ENCODE measurements around the gene PSMA7. TPM values are rescaled to one million over a fixed set of nuclear protein-coding genes. Genes with fewer than 3 reads are reported as not detected.

Gene PSMA7
- total and polyA plus RNA-seq, 4 donors = 109 to 342 (median 196) TPM

DNA sequence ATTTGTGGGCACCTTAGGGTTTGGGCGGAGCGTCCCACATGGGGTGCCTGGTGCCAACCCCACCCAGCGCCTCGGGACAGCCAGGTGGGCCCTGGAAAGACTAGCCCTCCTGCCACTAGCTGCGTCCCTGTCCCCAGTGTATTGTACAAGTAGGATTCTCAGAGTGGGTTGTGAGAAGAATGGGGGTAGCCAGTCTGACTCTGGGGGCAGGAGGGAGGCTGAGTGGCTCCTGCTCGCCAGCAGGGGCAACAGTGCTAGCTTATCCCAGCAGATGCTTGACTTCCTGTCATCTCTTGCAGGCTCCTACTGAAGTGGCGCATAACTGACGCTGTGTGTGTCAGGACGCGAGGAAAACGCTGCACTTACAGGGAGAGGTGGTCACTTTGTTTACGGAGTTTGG, 9.3 kb downstream of the PSMA7 start:
- Histone ChIP-seq H3K36me3 (ENCODE audit: control insufficient read depth in 4 of 4, insufficient read depth in 3 of 4, low read depth in 1 of 4, low read length in 3 of 4) (peaks cover 19 to 78% (median 56%) of the 10 kb centered on the region in 4 donors), H3K27me3 (ENCODE audit: control insufficient read depth in 4 of 4, insufficient read depth in 4 of 4, low read length in 3 of 4) (no peaks in the 10 kb centered on the region), H3K4me1 (ENCODE audit: control insufficient read depth in 4 of 4, insufficient read depth in 4 of 4, low read length in 3 of 4) (peaks cover 4 to 20% (median 14%) of the 10 kb centered on the region in 4 donors), H3K9ac (ENCODE audit: low read depth in 1 of 2, low read length in 2 of 2) (no peak overlapping the region), H3K27ac (ENCODE audit: low read depth in 1 of 2, low read length in 2 of 2) (peak overlapping the region in 1 of 2 donors; percentile 20), H3K4me3 (ENCODE audit: low read depth in 1 of 3, low read length in 3 of 3) (no peak overlapping the region), H3K9me3 (ENCODE audit: control insufficient read depth in 4 of 4, low read length in 3 of 4) (no peaks in the 10 kb centered on the region)
- 93% methylated on average over 12 of the region's 12 CpGs for WGBS
- DNase-seq (ENCODE audit: low spot score) = no peak
- TF ChIP-seq RAD21 (IDR thresholded peaks at IDR 0.05) (no peak), SP1 (IDR thresholded peaks at IDR 0.05) (no peak), NR2F2 (IDR thresholded peaks at IDR 0.05) (no peak), YY1 (IDR thresholded peaks at IDR 0.05) (no peak), FOXA2 (IDR thresholded peaks at IDR 0.05) (no peak), RXRA (IDR thresholded peaks at IDR 0.05) (no peak), HNF4G (IDR thresholded peaks at IDR 0.05) (no peak), GABPA (IDR thresholded peaks at IDR 0.05 in 1 of 2, conservative IDR thresholded peaks at IDR 0.05 in 1 of 2) (no peak)
- TF ChIP-seq, protein P1, sequence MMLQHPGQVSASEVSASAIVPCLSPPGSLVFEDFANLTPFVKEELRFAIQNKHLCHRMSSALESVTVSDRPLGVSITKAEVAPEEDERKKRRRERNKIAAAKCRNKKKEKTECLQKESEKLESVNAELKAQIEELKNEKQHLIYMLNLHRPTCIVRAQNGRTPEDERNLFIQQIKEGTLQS (IDR thresholded peaks at IDR 0.05) = no peak
- TF ChIP-seq, protein P2, sequence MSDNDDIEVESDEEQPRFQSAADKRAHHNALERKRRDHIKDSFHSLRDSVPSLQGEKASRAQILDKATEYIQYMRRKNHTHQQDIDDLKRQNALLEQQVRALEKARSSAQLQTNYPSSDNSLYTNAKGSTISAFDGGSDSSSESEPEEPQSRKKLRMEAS (IDR thresholded peaks at IDR 0.05) = no peak

DNA sequence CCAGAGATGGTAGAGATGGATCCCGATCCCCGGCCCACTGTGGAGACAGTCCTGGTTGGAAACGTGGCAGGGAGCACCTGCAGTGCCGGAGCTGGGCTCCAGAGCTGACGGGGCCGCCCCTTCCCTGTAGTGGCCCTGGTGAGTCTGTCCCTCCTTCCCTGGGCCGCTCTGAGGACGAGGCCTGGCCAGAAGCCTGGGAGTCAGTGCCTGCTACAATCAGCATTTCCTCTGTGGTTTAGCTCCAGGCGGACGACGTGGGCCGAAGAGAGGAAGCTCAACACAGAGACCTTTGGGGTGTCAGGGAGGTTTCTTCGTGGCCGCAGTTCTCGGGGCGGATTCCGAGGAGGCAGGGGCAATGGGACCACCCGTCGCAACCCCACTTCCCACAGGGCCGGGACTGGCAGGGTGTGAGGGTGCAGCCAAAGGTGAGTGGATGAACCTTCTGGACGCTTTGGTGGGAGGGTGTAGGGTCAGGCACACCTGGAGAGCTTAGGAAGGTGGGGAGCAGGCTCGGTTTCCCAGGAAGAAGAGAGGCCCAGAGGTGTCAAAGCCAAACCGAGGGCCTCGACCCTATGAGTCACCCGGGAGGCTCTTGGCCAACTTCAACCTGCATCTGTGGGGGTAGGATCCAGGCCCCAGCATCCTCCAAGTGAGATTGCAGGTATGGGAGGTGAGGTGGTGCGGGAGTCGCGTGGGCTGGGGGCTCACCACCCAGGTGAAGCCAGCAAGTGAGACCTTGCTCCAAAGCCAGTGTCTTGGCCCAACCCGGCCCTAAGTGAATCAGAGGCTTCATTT, 9.9 kb downstream of the PSMA7 start:
- Histone ChIP-seq H3K9ac (ENCODE audit: low read depth in 1 of 2, low read length in 2 of 2) (no peak overlapping the region), H3K36me3 (ENCODE audit: control insufficient read depth in 4 of 4, insufficient read depth in 3 of 4, low read depth in 1 of 4, low read length in 3 of 4) (peaks cover 19 to 78% (median 56%) of the 10 kb centered on the region in 4 donors), H3K9me3 (ENCODE audit: control insufficient read depth in 4 of 4, low read length in 3 of 4) (no peaks in the 10 kb centered on the region), H3K4me1 (ENCODE audit: control insufficient read depth in 4 of 4, insufficient read depth in 4 of 4, low read length in 3 of 4) (peaks cover 4 to 20% (median 14%) of the 10 kb centered on the region in 4 donors), H3K4me3 (ENCODE audit: low read depth in 1 of 3, low read length in 3 of 3) (no peak overlapping the region), H3K27me3 (ENCODE audit: control insufficient read depth in 4 of 4, insufficient read depth in 4 of 4, low read length in 3 of 4) (no peaks in the 10 kb centered on the region), H3K27ac (ENCODE audit: low read depth in 1 of 2, low read length in 2 of 2) (peak overlapping the region in 1 of 2 donors; percentile 26)
- TF ChIP-seq FOXA2 (IDR thresholded peaks at IDR 0.05) (no peak), EGR1 (IDR thresholded peaks at IDR 0.05; ENCODE audit: low read depth in 2 of 2) (no peak), TAF1 (conservative IDR thresholded peaks at IDR 0.05) (no peak), SP1 (IDR thresholded peaks at IDR 0.05) (no peak), FOXA1 (IDR thresholded peaks at IDR 0.05) (no peak), JUND (IDR thresholded peaks at IDR 0.05) (no peak), NR2F2 (IDR thresholded peaks at IDR 0.05) (no peak), GABPA (IDR thresholded peaks at IDR 0.05 in 1 of 2, conservative IDR thresholded peaks at IDR 0.05 in 1 of 2) (no peak), YY1 (IDR thresholded peaks at IDR 0.05) (no peak), RXRA (IDR thresholded peaks at IDR 0.05) (no peak), HNF4A (conservative IDR thresholded peaks at IDR 0.05) (no peak), HNF4G (IDR thresholded peaks at IDR 0.05) (no peak), RAD21 (IDR thresholded peaks at IDR 0.05) (no peak)
- TF ChIP-seq, protein P2 (IDR thresholded peaks at IDR 0.05) = no peak
- TF ChIP-seq, protein P3, sequence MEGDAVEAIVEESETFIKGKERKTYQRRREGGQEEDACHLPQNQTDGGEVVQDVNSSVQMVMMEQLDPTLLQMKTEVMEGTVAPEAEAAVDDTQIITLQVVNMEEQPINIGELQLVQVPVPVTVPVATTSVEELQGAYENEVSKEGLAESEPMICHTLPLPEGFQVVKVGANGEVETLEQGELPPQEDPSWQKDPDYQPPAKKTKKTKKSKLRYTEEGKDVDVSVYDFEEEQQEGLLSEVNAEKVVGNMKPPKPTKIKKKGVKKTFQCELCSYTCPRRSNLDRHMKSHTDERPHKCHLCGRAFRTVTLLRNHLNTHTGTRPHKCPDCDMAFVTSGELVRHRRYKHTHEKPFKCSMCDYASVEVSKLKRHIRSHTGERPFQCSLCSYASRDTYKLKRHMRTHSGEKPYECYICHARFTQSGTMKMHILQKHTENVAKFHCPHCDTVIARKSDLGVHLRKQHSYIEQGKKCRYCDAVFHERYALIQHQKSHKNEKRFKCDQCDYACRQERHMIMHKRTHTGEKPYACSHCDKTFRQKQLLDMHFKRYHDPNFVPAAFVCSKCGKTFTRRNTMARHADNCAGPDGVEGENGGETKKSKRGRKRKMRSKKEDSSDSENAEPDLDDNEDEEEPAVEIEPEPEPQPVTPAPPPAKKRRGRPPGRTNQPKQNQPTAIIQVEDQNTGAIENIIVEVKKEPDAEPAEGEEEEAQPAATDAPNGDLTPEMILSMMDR (IDR thresholded peaks at IDR 0.05; ENCODE audit: low read depth, low read length, missing input control) = no peak
- TF ChIP-seq, protein P1 (IDR thresholded peaks at IDR 0.05) = no peak
- TF ChIP-seq, protein P4, sequence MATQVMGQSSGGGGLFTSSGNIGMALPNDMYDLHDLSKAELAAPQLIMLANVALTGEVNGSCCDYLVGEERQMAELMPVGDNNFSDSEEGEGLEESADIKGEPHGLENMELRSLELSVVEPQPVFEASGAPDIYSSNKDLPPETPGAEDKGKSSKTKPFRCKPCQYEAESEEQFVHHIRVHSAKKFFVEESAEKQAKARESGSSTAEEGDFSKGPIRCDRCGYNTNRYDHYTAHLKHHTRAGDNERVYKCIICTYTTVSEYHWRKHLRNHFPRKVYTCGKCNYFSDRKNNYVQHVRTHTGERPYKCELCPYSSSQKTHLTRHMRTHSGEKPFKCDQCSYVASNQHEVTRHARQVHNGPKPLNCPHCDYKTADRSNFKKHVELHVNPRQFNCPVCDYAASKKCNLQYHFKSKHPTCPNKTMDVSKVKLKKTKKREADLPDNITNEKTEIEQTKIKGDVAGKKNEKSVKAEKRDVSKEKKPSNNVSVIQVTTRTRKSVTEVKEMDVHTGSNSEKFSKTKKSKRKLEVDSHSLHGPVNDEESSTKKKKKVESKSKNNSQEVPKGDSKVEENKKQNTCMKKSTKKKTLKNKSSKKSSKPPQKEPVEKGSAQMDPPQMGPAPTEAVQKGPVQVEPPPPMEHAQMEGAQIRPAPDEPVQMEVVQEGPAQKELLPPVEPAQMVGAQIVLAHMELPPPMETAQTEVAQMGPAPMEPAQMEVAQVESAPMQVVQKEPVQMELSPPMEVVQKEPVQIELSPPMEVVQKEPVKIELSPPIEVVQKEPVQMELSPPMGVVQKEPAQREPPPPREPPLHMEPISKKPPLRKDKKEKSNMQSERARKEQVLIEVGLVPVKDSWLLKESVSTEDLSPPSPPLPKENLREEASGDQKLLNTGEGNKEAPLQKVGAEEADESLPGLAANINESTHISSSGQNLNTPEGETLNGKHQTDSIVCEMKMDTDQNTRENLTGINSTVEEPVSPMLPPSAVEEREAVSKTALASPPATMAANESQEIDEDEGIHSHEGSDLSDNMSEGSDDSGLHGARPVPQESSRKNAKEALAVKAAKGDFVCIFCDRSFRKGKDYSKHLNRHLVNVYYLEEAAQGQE (IDR thresholded peaks at IDR 0.05) = no peak
- TF ChIP-seq, protein P5, sequence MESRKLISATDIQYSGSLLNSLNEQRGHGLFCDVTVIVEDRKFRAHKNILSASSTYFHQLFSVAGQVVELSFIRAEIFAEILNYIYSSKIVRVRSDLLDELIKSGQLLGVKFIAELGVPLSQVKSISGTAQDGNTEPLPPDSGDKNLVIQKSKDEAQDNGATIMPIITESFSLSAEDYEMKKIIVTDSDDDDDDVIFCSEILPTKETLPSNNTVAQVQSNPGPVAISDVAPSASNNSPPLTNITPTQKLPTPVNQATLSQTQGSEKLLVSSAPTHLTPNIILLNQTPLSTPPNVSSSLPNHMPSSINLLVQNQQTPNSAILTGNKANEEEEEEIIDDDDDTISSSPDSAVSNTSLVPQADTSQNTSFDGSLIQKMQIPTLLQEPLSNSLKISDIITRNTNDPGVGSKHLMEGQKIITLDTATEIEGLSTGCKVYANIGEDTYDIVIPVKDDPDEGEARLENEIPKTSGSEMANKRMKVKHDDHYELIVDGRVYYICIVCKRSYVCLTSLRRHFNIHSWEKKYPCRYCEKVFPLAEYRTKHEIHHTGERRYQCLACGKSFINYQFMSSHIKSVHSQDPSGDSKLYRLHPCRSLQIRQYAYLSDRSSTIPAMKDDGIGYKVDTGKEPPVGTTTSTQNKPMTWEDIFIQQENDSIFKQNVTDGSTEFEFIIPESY (IDR thresholded peaks at IDR 0.05) = no peak
- no peak for DNase-seq (ENCODE audit: low spot score)
- WGBS = 79% methylated on average over 29 of the region's 29 CpGs

Data from liver (tissue), 9 donors.